NCI-H2171 (cell line): ENCODE measurements around the gene MAPK10.

Source experiments
- DNase-seq: peaks from one replicate; lab custom pipeline; 2025; lab: John Stamatoyannopoulos, UW

MAPK10 gene

DNA sequence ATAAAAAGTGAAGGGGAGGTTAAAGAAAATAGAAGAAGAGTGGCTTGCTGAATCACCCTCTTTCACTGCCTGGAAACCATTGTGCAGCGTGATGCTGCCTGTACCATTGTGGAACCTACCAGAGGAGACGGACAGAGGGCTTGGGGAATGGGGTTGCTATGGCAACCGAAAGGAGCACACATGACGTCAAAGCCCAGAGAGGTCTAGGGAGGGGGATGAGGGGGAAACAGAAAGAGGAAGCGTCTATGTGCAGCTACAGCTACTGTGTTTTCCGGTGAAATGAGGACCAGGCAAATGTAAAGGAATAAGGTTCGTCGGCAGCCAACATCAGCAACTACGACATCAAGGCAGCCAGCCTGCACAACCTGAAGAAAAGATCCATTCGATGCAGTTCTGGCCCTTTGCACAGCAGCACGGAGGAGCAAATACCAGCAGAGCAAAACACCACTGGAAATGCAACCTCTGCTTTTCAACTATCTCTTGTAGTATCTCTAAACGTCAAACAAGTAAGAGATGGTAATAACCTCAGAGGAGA, at the start of gene MAPK10:
TSS of gene MAPK10 (minus strand) at position 110 of the 535 bp plus-strand sequence.
- DNase-seq, result no peak

DNA sequence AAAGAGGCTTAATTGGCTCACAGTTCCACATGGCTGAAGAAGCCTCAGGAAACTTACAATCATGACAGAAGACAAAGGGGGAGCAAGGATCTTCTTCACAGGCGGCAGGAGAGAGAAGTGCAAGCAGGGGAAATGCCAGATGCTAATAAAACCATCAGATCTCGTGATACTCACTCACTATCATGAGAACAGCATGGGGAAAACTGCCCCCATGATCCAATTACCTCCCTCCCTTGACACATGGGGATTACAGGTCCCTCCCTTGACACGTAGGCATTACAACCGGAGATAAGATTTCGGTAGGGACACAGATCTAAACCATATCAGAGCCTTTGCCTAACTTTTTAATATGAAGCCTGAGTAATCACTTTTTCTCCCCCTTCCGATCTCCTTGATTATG, 43.7 kb upstream of the MAPK10 start:
- DNase-seq, result no peak

DNA sequence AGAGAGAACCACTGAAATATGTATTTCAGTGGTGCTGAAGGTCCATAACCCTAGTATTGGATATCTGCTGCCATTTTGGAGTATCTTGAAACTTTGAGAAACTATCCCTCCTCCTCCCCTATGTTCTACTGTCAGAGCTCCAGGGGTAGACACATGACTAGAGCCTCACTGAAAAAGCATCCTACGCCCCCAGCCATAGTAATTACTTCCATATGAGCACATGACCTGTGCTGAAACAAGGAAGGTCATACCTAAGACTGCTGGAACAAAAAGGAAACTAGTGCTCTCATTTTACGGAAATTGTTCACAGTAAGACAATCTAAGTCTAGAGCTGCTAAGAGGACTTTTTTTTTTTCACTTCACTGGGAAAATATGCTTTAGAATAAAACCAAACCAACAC, 42.0 kb upstream of the MAPK10 start:
- no peak for DNase-seq

GRCh38 chr4:86400216-86400615, 40.4 kb upstream of the MAPK10 start:
- no peak for DNase-seq

GRCh38 chr4:86398187-86398586, 38.3 kb upstream of the MAPK10 start:
- DNase-seq, result no peak

- DNase-seq, result no peak
Observed at GRCh38 chr4:86393749-86394148, 33.9 kb upstream of the MAPK10 start.

DNA sequence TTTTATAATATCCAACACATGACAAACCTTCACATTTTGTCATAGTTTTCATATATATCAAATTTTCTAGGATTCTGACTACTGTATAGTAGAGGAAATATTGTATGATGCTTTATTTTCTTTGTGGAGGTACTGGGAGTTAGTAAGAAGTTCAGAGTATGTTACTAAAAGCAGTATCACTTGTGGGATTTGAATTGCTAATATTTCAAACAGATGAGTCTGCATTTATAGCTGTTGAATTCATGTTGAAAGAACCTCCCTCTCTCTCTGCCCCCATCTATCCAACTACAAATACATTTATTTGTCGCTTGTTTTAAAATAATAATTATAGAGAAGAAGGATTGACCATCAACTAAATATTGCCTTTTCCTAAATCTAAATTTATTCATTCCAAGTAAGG, 29.8 kb upstream of the MAPK10 start:
- no peak for DNase-seq

GRCh38 chr4:86388252-86388651, 28.4 kb upstream of the MAPK10 start:
- no peak for DNase-seq

GRCh38 chr4:86386817-86387415, 27.1 kb upstream of the MAPK10 start:
- no peak for DNase-seq

DNA sequence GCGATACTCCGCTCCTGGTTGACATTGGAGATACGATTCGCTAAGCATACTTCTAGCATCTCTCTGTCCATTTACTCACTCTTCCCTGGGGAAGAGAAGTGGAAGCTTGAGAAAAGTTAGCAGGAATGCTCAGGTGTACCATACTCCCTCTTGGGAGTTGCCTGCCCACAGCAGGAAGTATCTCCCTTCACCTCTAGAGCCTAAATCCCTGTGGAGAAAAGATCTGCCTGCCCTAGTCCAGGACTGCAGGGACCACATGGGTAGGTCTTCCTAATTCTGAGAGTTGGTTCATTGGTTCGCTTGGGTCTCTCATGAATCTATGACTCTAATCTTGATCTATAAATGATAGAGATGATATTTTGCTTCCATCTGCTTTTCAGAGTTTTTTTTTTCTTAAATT, 26.3 kb upstream of the MAPK10 start:
- no peak for DNase-seq

GRCh38 chr4:86381431-86381830, 21.6 kb upstream of the MAPK10 start:
- no peak for DNase-seq

- DNase-seq, result no peak
Observed at GRCh38 chr4:86380181-86380724, 20.4 kb upstream of the MAPK10 start.

- DNase-seq, result no peak
Observed at GRCh38 chr4:86376850-86377249, 17.0 kb upstream of the MAPK10 start.

- DNase-seq, result no peak
Observed at GRCh38 chr4:86368433-86368832, 8.6 kb upstream of the MAPK10 start.

DNA sequence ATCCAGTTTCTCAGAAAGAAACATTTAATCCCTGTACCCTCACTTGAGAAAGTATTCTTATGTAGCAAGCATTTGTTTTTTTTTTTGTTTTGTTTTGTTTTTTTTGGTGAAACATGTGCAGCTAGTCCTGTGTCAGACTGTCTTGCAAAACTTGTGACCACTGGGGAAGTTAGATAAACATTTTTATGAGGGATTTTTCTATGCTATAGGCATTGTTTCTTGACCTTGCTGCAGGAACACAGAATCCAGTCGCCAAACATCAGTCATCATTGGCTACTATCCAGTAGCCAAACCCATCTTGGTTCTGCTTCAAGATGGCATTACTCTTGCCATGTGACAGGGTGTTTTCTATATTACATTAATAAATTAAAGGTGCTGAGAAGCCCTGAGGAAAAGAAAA, 7.7 kb upstream of the MAPK10 start:
- DNase-seq, result no peak

DNA sequence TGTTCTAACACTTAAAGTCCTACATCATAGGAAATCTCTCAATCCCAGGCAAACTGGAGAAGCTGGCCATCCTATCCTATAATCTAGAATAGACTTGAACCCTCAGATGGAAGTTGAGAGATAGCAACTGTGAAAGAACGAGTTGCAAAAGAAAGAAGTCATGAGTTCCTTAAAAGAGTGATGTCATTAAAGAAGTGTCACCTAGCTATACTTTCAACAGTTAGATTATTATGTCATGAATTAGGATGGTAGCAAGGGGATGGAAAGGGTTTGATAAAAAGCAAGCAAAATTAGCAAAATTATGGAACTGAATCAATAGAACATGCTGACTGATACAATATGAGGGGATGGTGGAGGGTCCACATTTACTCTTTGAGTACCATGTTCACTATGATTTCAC, 7.1 kb upstream of the MAPK10 start:
- DNase-seq, result no peak

DNA sequence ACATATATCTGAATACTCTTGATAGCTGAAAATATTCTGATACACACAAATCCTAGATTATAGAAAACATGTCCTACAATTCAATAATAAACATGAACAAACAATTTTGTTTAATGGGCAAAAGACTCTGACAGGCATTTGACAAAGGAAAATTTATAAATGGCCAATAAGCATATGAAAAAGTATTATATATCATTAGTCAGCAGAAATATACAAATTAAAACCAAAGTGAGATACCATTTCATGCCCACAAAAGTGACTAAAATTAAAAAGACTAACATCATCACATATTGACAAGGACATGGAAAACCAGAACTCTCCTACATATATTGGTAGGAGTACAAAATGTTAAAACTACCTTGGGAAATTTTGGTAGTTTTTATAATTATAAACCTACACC, 2.7 kb upstream of the MAPK10 start:
- DNase-seq, result no peak

GRCh38 chr4:86358257-86358656, 1.6 kb downstream of the MAPK10 start:
- DNase-seq, result no peak

- DNase-seq, result no peak
Observed at GRCh38 chr4:86357608-86358007, 2.2 kb downstream of the MAPK10 start.

- DNase-seq, result no peak
Observed at GRCh38 chr4:86356425-86357210, 3.2 kb downstream of the MAPK10 start.

GRCh38 chr4:86354390-86354789, 5.5 kb downstream of the MAPK10 start:
- no peak for DNase-seq

- DNase-seq, result no peak
Observed at GRCh38 chr4:86346320-86346719, 13.5 kb downstream of the MAPK10 start.

DNA sequence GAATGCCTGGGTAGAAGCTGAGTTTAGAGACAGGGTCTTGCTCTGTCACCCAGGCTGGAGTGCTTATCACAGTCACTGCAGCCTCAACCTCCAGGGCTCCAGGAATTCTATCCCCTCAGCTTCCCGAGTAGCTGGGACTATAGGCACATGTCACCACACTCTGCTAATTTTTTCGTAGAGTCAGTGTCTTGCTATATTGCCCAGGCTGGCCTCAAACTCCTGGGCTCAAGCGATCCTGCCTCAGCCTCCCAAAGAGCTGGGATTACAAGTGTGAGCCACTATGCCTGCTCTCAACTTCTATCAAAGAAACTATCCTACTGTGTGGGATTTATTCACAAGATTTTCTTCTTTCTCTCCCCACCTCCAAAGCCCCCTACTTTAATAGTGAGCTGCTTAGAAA, 15.7 kb downstream of the MAPK10 start:
- DNase-seq, result no peak
